Measurements from ENCODE around the gene CHAC1. TPM values are rescaled to one million over a fixed set of nuclear protein-coding genes. Genes with fewer than 3 reads are reported as not detected.

The CHAC1 gene
- total and polyA plus RNA-seq, 2 of the 13 experiments (the other 11 are each of a cell fraction or from before 2014, with no cell fraction given), result 0.44 TPM; not detected in 1

- TF ChIP-seq AGO1 (IDR thresholded peaks at IDR 0.05; ENCODE audit: low read depth, low read length, poor library complexity, severe bottlenecking) (no peak), RBAK (CRISPR knock-in tag; IDR thresholded peaks at IDR 0.05) (no peak), SNAPC4 (CRISPR knock-in tag; IDR thresholded peaks at IDR 0.05) (no peak), DBP (CRISPR knock-in tag; IDR thresholded peaks at IDR 0.05; ENCODE audit: not compliant biosample characterization) (no peak), ZNF235 (CRISPR knock-in tag; IDR thresholded peaks at IDR 0.05; ENCODE audit: borderline replicate concordance) (no peak), ZUFSP (CRISPR knock-in tag; IDR thresholded peaks at IDR 0.05; ENCODE audit: borderline replicate concordance) (no peak), CAMTA2 (CRISPR knock-in tag; IDR thresholded peaks at IDR 0.05; ENCODE audit: borderline replicate concordance) (no peak), ZEB1 (IDR thresholded peaks at IDR 0.05; ENCODE audit: insufficient replicate concordance, low read depth) (peak; percentile 97), ZNF460 (CRISPR knock-in tag; IDR thresholded peaks at IDR 0.05; ENCODE audit: borderline replicate concordance) (no peak), ZFYVE20 (CRISPR knock-in tag; IDR thresholded peaks at IDR 0.05; ENCODE audit: borderline replicate concordance, low read depth) (no peak), ARID5B (CRISPR knock-in tag; IDR thresholded peaks at IDR 0.05) (0 out of 2 replicates have a peak, but pooled peaks have one; percentile 14), SAFB2 (CRISPR knock-in tag; IDR thresholded peaks at IDR 0.05; ENCODE audit: borderline replicate concordance, low read depth) (no peak), ZBTB20 (CRISPR knock-in tag; IDR thresholded peaks at IDR 0.05; ENCODE audit: borderline replicate concordance, low read depth) (no peak), ARNT2 (CRISPR knock-in tag; IDR thresholded peaks at IDR 0.05; ENCODE audit: low read depth) (0 out of 2 replicates have a peak, but pooled peaks have one; percentile 31), ZNF781 (CRISPR knock-in tag; IDR thresholded peaks at IDR 0.05; ENCODE audit: borderline replicate concordance, not compliant biosample characterization) (no peak)
Measured at GRCh38 chr15:40930430-40931299, 22.6 kb upstream of the CHAC1 start (continued).
